Neural cell (in vitro differentiated cells): Measurements from ENCODE around the gene VPS35L. TPM values are rescaled to one million over a fixed set of nuclear protein-coding genes. Genes with fewer than 3 reads are reported as not detected.

Experiments
- H2AFZ ChIP-seq: fragments of 200-600, 300-800 bp; sonication (generic), shearing (Covaris generic); 2 replicates; pipeline ENCODE4 v1.6.0; 2014; ENCODE audit warnings: low read depth, mild to moderate bottlenecking, antibody characterized with exemption, low read length, moderate library complexity
- H3F3A ChIP-seq: fragments of 200-600 bp; shearing (Covaris generic); 2 replicates; pipeline ENCODE4 v1.6.1; 2016; ENCODE audit warnings: mild to moderate bottlenecking, moderate library complexity, mixed read lengths, antibody characterized with exemption, low read length; ENCODE audit not compliant: insufficient read depth, poor library complexity, severe bottlenecking
- H3K27ac ChIP-seq: fragments of 200-600, 300-800 bp; sonication (generic), shearing (Covaris generic); 2 replicates; pipeline ENCODE4 v1.5.1; 2014; ENCODE audit warnings: mild to moderate bottlenecking, low read length, moderate library complexity
- H3K27me3 ChIP-seq: fragments of 300-800, 200-600 bp; sonication (generic), shearing (Covaris generic); 2 replicates; pipeline ENCODE4 v1.6.0; 2014; ENCODE audit warnings: mild to moderate bottlenecking, low read depth, low read length, moderate library complexity; ENCODE audit not compliant: insufficient read depth
- H3K36me3 ChIP-seq: fragments of 300-800, 200-600 bp; sonication (generic), shearing (Covaris generic); 2 replicates; pipeline ENCODE4 v1.5.1; 2014; ENCODE audit warnings: mild to moderate bottlenecking, antibody characterized with exemption, low read length, moderate library complexity; ENCODE audit not compliant: insufficient read depth
- H3K4me2 ChIP-seq: fragments of 300-800, 200-600 bp; sonication (generic), shearing (Covaris generic); 2 replicates; pipeline ENCODE4 v1.6.0; 2014; ENCODE audit warnings: mild to moderate bottlenecking, low read length
- H3K4me3 ChIP-seq: fragments of 300-800, 200-600 bp; sonication (generic), shearing (Covaris generic); 2 replicates; pipeline ENCODE4 v1.5.1; 2014; ENCODE audit warnings: mild to moderate bottlenecking, low read length, moderate library complexity
- H3K79me2 ChIP-seq: fragments of 200-600 bp; shearing (Covaris generic); replicated peaks from 2 replicates; pipeline ENCODE4 v1.6.0; 2014; ENCODE audit warnings: mild to moderate bottlenecking, low read length, moderate library complexity; ENCODE audit not compliant: insufficient read depth
- H3K9ac ChIP-seq: fragments of 300-800, 200-600 bp; sonication (generic), shearing (Covaris generic); 2 replicates; pipeline ENCODE4 v1.6.1; 2016; ENCODE audit warnings: mild to moderate bottlenecking, low read length, mixed read lengths
- H3K9me2 ChIP-seq: fragments of 200-600 bp; shearing (Covaris generic); 2 replicates; pipeline ENCODE4 v1.6.1; 2016; ENCODE audit warnings: mild to moderate bottlenecking, low read length, mixed read lengths; ENCODE audit not compliant: insufficient read depth
- H3K9me3 ChIP-seq: fragments of 200-600, 300-800 bp; sonication (generic), shearing (Covaris generic); 2 replicates; pipeline ENCODE4 v1.6.1; 2016; ENCODE audit warnings: mild to moderate bottlenecking, mixed run types, low read length, moderate library complexity, mixed read lengths
- H4K20me1 ChIP-seq: fragments of 200-600 bp; shearing (Covaris generic); 2 replicates; pipeline ENCODE4 v1.6.1; 2016; ENCODE audit warnings: mild to moderate bottlenecking, mixed run types; ENCODE audit not compliant: insufficient read depth
- CTCF ChIP-seq: fragments of 450-650 bp; IDR thresholded peaks from 2 replicates; pipeline ENCODE4 v1.5.1; 2014; ENCODE audit warnings: antibody characterized with exemption, mild to moderate bottlenecking, moderate library complexity; ENCODE audit not compliant: poor library complexity, severe bottlenecking
- EP300 ChIP-seq: fragments of 450-650 bp; conservative IDR thresholded peaks from 2 replicates; pipeline ENCODE4 v1.6.1; 2014; ENCODE audit warnings: antibody characterized with exemption, mild to moderate bottlenecking, moderate library complexity; ENCODE audit not compliant: poor library complexity, severe bottlenecking
- EZH2 ChIP-seq: fragments of 200-600, 300-800 bp; shearing (Covaris generic), sonication (generic); IDR thresholded peaks from 2 replicates; pipeline ENCODE4 v1.6.1; 2014; ENCODE audit warnings: antibody characterized with exemption, low read length, borderline replicate concordance, mild to moderate bottlenecking; ENCODE audit not compliant: insufficient read depth, poor library complexity, severe bottlenecking
- MXI1 ChIP-seq: fragments of 450-650 bp; conservative IDR thresholded peaks from 2 replicates; pipeline ENCODE4 v1.6.1; 2014; ENCODE audit warnings: antibody characterized with exemption, mild to moderate bottlenecking; ENCODE audit not compliant: poor library complexity, severe bottlenecking
- POLR2AphosphoS5 ChIP-seq: IDR thresholded peaks from 2 replicates; pipeline ENCODE4 v1.6.1; 2012
- RAD21 ChIP-seq: fragments of 450-650 bp; conservative IDR thresholded peaks from 2 replicates; pipeline ENCODE4 v1.6.1; 2014; ENCODE audit warnings: antibody characterized with exemption, mild to moderate bottlenecking, moderate library complexity
- REST ChIP-seq: IDR thresholded peaks from 2 replicates; pipeline ENCODE4 v1.6.1; 2012; ENCODE audit warnings: borderline replicate concordance
- SMC3 ChIP-seq: fragments of 450-650 bp; conservative IDR thresholded peaks from 2 replicates; pipeline ENCODE4 v1.6.1; 2014; ENCODE audit warnings: antibody characterized with exemption, mild to moderate bottlenecking, moderate library complexity; ENCODE audit not compliant: poor library complexity
- TAF1 ChIP-seq: IDR thresholded peaks from 2 replicates; pipeline ENCODE4 v1.6.1; 2012; ENCODE audit warnings: low read depth
- polyA plus RNA-seq: library from polyadenylated mRNA; depleted of rRNA; stranded (reverse); fragments of >200 nt; gene quantifications from 2 replicates; pipeline ENCODE4 v1.2.3, GENCODE V29; 2014

VPS35L gene
- polyA plus RNA-seq, 1 donor from 2014 or later = 29.8 TPM

- Histone ChIP-seq H3K4me3 (no peak overlapping the region), H3K27ac (no peak overlapping the region), H3K27me3 (no peaks in the 10 kb centered on the region), H3F3A (no peaks in the 10 kb centered on the region), H4K20me1 (no peaks in the 10 kb centered on the region), H3K79me2 (no peaks in the 10 kb centered on the region), H3K4me2 (no peak overlapping the region), H3K9ac (no peak overlapping the region), H2AFZ (no peak overlapping the region), H3K36me3 (peaks cover 7% of the 10 kb centered on the region), H3K9me2 (no peaks in the 10 kb centered on the region), H3K9me3 (no peaks in the 10 kb centered on the region)
- no peak for TF ChIP-seq SMC3
- no peak for TF ChIP-seq CTCF
- no peak for TF ChIP-seq RAD21
- no peak for TF ChIP-seq EP300
- no peak for TF ChIP-seq REST
- TF ChIP-seq POLR2AphosphoS5 = no peak
- TF ChIP-seq EZH2 = no peak
- no peak for TF ChIP-seq MXI1
Measured at GRCh38 chr16:19689342-19689741, 133.8 kb downstream of the VPS35L start.

- no peaks in the 10 kb centered on the region for H4K20me1 ChIP-seq
- no peak overlapping the region for H2AFZ ChIP-seq
- H3K9me2 ChIP-seq = no peaks in the 10 kb centered on the region
- no peak overlapping the region for H3K9ac ChIP-seq
- no peak overlapping the region for H3K27ac ChIP-seq
- H3K9me3 ChIP-seq = no peaks in the 10 kb centered on the region
- H3K4me3 ChIP-seq = no peak overlapping the region
- H3K27me3 ChIP-seq = no peaks in the 10 kb centered on the region
- peaks cover 3% of the 10 kb centered on the region for H3K36me3 ChIP-seq
- no peaks in the 10 kb centered on the region for H3K79me2 ChIP-seq
- no peaks in the 10 kb centered on the region for H3F3A ChIP-seq
- TF ChIP-seq EP300 = no peak
- TF ChIP-seq MXI1 = no peak
- no peak for TF ChIP-seq RAD21
- no peak for TF ChIP-seq EZH2
- TF ChIP-seq SMC3 = no peak
- no peak for TF ChIP-seq TAF1
- no peak for TF ChIP-seq CTCF
- no peak for TF ChIP-seq REST
- TF ChIP-seq POLR2AphosphoS5 = no peak
- H3K4me2 ChIP-seq = no peak overlapping the region
Measured at GRCh38 chr16:19690196-19690595, 134.7 kb downstream of the VPS35L start.
